Liver (tissue), 9 donors: ENCODE measurements around the gene NOD1. TPM values are rescaled to one million over a fixed set of nuclear protein-coding genes. Genes with fewer than 3 reads are reported as not detected.

Source experiments
- DNase-seq: peaks from one replicate; pipeline ENCODE4 v3.0.0-alpha.2; 2017; ENCODE audit warnings: low spot score
- H3K27ac ChIP-seq, 2 donors: one replicate each; pipeline ENCODE4 v1.7.0; 2013; ENCODE audit warnings: inconsistent platforms in 2 of 2, low read length in 2 of 2, control low read depth in 1 of 2, low read depth in 1 of 2, mild to moderate bottlenecking in 1 of 2
- H3K27me3 ChIP-seq, 4 donors: one replicate each; pipeline versions ENCODE4 v1.6.1 to v1.7.0; 2013; ENCODE audit warnings: low read length in 3 of 4, inconsistent platforms in 1 of 4, mild to moderate bottlenecking in 1 of 4, moderate library complexity in 1 of 4; ENCODE audit not compliant: control insufficient read depth in 4 of 4, insufficient read depth in 4 of 4
- H3K36me3 ChIP-seq, 4 donors: one replicate each; pipeline versions ENCODE4 v1.6.1 to v1.7.0; 2013; ENCODE audit warnings: low read length in 3 of 4, mild to moderate bottlenecking in 3 of 4, low read depth in 1 of 4, moderate library complexity in 1 of 4; ENCODE audit not compliant: control insufficient read depth in 4 of 4, insufficient read depth in 3 of 4
- H3K4me1 ChIP-seq, 4 donors: one replicate each; pipeline versions ENCODE4 v1.6.1 to v1.7.0; 2013; ENCODE audit warnings: low read length in 3 of 4, mild to moderate bottlenecking in 3 of 4, moderate library complexity in 1 of 4; ENCODE audit not compliant: control insufficient read depth in 4 of 4, insufficient read depth in 4 of 4
- H3K4me3 ChIP-seq, 3 donors: one replicate each; pipeline versions ENCODE4 v1.6.1 to v1.7.0; 2013; ENCODE audit warnings: low read length in 3 of 3, control low read depth in 1 of 3, low read depth in 1 of 3, mild to moderate bottlenecking in 1 of 3
- H3K9ac ChIP-seq, 2 donors: one replicate each; pipeline ENCODE4 v1.7.0; 2013; ENCODE audit warnings: low read length in 2 of 2, mild to moderate bottlenecking in 2 of 2, moderate library complexity in 2 of 2, control low read depth in 1 of 2, low read depth in 1 of 2
- H3K9me3 ChIP-seq, 4 donors: one replicate each; pipeline versions ENCODE4 v1.6.1 to v1.7.0; 2013; ENCODE audit warnings: low read length in 3 of 4; ENCODE audit not compliant: control insufficient read depth in 4 of 4
- EGR1 ChIP-seq, 2 donors: IDR thresholded peaks; 2 replicates each; pipeline ENCODE4 v1.6.1; 2016 to 2018; ENCODE audit warnings: antibody characterized with exemption in 2 of 2, low read depth in 2 of 2
- FOXA2 ChIP-seq: IDR thresholded peaks from 2 replicates; pipeline ENCODE4 v1.6.1; 2016; ENCODE audit warnings: antibody characterized with exemption
- GABPA ChIP-seq, 2 donors: IDR thresholded peaks in 1 of 2; conservative IDR thresholded peaks in 1 of 2; 2 replicates each; pipeline ENCODE4 v1.6.1; 2016; ENCODE audit warnings: antibody characterized with exemption in 2 of 2, mild to moderate bottlenecking in 1 of 2, moderate library complexity in 1 of 2
- HNF4A ChIP-seq, 2 donors: conservative IDR thresholded peaks; 2 replicates each; pipeline ENCODE4 v1.6.1; 2016; ENCODE audit warnings: antibody characterized with exemption in 2 of 2, mild to moderate bottlenecking in 2 of 2
- RAD21 ChIP-seq, 2 donors: IDR thresholded peaks; 2 replicates each; pipeline ENCODE4 v1.6.1; 2016; ENCODE audit warnings: antibody characterized with exemption in 2 of 2, mild to moderate bottlenecking in 2 of 2
- SP1 ChIP-seq: IDR thresholded peaks from 2 replicates; pipeline ENCODE4 v1.6.1; 2018; ENCODE audit warnings: antibody characterized with exemption, mild to moderate bottlenecking
- TAF1 ChIP-seq: conservative IDR thresholded peaks from 2 replicates; pipeline ENCODE4 v1.6.1; 2016; ENCODE audit warnings: antibody characterized with exemption, mild to moderate bottlenecking
- WGBS: extraction: QIAGEN DNeasy Blood & Tissue Kit; methylation state at CpG from one replicate; pipeline ENCODE4 v1.1.7; 2013; 5-methylcytosine and 5-hydroxymethylcytosine counted together
- polyA plus RNA-seq, 2 donors: library from polyadenylated mRNA; stranded (reverse) in 1 of 2; unstranded in 1 of 2; fragments of 200-250 nt in 1 of 2; fragments of >200 nt in 1 of 2; fragmentation: Nextera tagmentation in 1 of 2; extraction: Ambion mirVana in 1 of 2; gene quantifications; one replicate each; pipeline versions ENCODE4 v1.2.1 to v1.2.3, GENCODE V29; 2013 to 2015
- total RNA-seq, 2 donors: library from RNA; depleted of rRNA; stranded (reverse); fragments of >200 nt; gene quantifications; one replicate each; pipeline ENCODE4 v1.2.3, GENCODE V29; 2014
- TF ChIP-seq, protein P1 (sequence below): IDR thresholded peaks from 2 replicates; pipeline ENCODE4 v1.6.1; 2016; ENCODE audit warnings: antibody characterized with exemption, mild to moderate bottlenecking
- TF ChIP-seq, protein P2 (sequence below): fragments of 150-350 bp; IDR thresholded peaks from 2 replicates; pipeline ENCODE4 v1.5.1; 2017; ENCODE audit warnings: improper control_type of control experiment, low read depth, low read length; ENCODE audit not compliant: missing input control
- TF ChIP-seq, protein P3 (sequence below): IDR thresholded peaks from 2 replicates; pipeline ENCODE4 v1.6.1; 2016; ENCODE audit warnings: antibody characterized with exemption
- TF ChIP-seq, protein P4 (sequence below): IDR thresholded peaks from 2 replicates; pipeline ENCODE4 v1.6.1; 2016; ENCODE audit warnings: antibody characterized with exemption
- donor health status: healthy.
- donor health status: healthy.
- donor health status: healthy.
- donor health status: healthy.
- donor health status: healthy.

NOD1 gene
- total and polyA plus RNA-seq, 4 donors, result 1.7 to 3.5 (median 2.0) TPM

DNA sequence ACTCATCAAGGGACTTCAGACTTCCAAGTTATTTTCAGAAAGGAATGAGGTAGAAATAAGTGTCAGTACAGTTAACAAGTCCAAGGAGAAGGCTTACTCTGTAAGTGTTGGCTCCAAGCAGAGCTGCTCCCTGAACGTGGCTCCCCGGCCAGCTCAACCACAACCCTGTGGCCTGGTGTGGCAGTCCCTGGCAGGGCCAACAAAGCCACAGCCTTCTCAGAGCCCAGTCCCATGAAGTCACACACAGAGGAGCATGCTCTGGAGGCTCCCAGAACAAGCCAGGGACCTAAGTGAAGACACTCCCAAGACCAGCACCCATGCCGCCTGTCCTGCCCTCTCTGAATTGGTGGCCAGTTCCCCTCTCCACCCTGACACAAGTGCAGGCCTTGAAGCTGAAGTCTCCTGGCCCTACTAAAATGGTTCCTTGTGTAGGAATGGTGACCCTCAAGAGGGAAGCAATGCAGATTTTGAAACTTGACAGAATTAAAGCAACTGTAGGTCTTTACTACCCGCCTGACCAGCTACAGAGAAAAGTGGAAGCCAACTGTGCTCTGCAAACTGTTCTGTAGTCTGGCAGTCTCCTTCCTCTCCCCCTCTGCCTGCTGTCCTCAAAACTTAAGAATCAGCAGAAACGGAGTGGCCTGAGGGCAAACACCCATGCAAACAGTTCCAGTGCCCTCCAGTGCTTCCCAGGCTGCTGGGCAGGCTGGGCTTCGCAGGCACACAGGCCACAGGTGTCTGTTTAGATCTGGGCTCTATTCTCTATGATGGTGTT lies 51.1 kb downstream of the NOD1 start:
- H3K27ac ChIP-seq, result no peak overlapping the region
- DNase-seq, result no peak

DNA sequence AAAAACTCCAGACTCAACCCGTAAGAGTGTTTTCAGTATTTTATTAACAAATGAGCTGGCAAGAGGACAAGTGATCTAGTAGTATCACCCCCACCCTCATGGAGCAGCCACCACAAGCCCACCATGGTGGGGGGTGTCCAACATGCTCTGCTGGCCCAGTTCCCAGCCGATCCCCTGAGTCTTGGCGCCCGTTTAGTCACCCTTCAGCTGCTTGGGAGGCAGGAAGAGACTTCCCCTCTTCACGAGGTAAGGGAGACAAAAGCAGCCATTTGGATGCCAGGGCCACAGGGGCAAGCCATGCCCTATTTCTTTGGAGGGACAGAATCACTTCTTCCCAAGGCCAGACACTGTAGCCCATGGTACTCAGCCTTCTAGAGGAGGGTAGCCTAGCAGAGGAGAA lies 54.1 kb downstream of the NOD1 start:
- no peak overlapping the region for H3K4me3 ChIP-seq
- H3K9ac ChIP-seq, result no peak overlapping the region
- TF ChIP-seq HNF4A (conservative IDR thresholded peaks at IDR 0.05) (no peak), GABPA (IDR thresholded peaks at IDR 0.05 in 1 of 2, conservative IDR thresholded peaks at IDR 0.05 in 1 of 2) (no peak), FOXA2 (no peak), EGR1 (IDR thresholded peaks at IDR 0.05; ENCODE audit: low read depth in 2 of 2) (no peak), SP1 (no peak), TAF1 (no peak)
- TF ChIP-seq, protein P1, sequence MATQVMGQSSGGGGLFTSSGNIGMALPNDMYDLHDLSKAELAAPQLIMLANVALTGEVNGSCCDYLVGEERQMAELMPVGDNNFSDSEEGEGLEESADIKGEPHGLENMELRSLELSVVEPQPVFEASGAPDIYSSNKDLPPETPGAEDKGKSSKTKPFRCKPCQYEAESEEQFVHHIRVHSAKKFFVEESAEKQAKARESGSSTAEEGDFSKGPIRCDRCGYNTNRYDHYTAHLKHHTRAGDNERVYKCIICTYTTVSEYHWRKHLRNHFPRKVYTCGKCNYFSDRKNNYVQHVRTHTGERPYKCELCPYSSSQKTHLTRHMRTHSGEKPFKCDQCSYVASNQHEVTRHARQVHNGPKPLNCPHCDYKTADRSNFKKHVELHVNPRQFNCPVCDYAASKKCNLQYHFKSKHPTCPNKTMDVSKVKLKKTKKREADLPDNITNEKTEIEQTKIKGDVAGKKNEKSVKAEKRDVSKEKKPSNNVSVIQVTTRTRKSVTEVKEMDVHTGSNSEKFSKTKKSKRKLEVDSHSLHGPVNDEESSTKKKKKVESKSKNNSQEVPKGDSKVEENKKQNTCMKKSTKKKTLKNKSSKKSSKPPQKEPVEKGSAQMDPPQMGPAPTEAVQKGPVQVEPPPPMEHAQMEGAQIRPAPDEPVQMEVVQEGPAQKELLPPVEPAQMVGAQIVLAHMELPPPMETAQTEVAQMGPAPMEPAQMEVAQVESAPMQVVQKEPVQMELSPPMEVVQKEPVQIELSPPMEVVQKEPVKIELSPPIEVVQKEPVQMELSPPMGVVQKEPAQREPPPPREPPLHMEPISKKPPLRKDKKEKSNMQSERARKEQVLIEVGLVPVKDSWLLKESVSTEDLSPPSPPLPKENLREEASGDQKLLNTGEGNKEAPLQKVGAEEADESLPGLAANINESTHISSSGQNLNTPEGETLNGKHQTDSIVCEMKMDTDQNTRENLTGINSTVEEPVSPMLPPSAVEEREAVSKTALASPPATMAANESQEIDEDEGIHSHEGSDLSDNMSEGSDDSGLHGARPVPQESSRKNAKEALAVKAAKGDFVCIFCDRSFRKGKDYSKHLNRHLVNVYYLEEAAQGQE, result no peak
- TF ChIP-seq, protein P2, sequence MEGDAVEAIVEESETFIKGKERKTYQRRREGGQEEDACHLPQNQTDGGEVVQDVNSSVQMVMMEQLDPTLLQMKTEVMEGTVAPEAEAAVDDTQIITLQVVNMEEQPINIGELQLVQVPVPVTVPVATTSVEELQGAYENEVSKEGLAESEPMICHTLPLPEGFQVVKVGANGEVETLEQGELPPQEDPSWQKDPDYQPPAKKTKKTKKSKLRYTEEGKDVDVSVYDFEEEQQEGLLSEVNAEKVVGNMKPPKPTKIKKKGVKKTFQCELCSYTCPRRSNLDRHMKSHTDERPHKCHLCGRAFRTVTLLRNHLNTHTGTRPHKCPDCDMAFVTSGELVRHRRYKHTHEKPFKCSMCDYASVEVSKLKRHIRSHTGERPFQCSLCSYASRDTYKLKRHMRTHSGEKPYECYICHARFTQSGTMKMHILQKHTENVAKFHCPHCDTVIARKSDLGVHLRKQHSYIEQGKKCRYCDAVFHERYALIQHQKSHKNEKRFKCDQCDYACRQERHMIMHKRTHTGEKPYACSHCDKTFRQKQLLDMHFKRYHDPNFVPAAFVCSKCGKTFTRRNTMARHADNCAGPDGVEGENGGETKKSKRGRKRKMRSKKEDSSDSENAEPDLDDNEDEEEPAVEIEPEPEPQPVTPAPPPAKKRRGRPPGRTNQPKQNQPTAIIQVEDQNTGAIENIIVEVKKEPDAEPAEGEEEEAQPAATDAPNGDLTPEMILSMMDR, result no peak
- TF ChIP-seq, protein P3, sequence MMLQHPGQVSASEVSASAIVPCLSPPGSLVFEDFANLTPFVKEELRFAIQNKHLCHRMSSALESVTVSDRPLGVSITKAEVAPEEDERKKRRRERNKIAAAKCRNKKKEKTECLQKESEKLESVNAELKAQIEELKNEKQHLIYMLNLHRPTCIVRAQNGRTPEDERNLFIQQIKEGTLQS, result no peak
- H3K36me3 ChIP-seq, result no peaks in the 10 kb centered on the region
- no peaks in the 10 kb centered on the region for H3K9me3 ChIP-seq
- WGBS, result 92% methylated on average over 5 of the region's 5 CpGs
- no peak overlapping the region for H3K27ac ChIP-seq
- no peaks in the 10 kb centered on the region for H3K27me3 ChIP-seq
- DNase-seq, result no peak
- H3K4me1 ChIP-seq, result peaks cover 2 to 22% (median 17%) of the 10 kb centered on the region in 4 donors

More for the DNA sequence above, 51.1 kb downstream of the NOD1 start:
- peak in 1 of 2 donors; percentile 12 for TF ChIP-seq RAD21 (IDR thresholded peaks at IDR 0.05)
- TF ChIP-seq, protein P4, sequence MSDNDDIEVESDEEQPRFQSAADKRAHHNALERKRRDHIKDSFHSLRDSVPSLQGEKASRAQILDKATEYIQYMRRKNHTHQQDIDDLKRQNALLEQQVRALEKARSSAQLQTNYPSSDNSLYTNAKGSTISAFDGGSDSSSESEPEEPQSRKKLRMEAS, result no peak
- H3K9ac ChIP-seq, result no peak overlapping the region
- no peak overlapping the region for H3K4me3 ChIP-seq
- H3K36me3 ChIP-seq, result no peaks in the 10 kb centered on the region
- 75% methylated on average over 6 of the region's 6 CpGs for whole genome bisulfite sequencing
- H3K4me1 ChIP-seq, result peaks cover 5 to 41% (median 26%) of the 10 kb centered on the region in 4 donors
- no peaks in the 10 kb centered on the region for H3K9me3 ChIP-seq
- H3K27me3 ChIP-seq, result no peaks in the 10 kb centered on the region
